NCI-H1105 (cell line): ENCODE results near the gene PLXNA2.
A peak's percentile ranks its signal among the peaks of the same experiment; 100 is the strongest.

Experiments
- DNase-seq: peaks from one replicate; lab custom pipeline; 2025; lab: John Stamatoyannopoulos, UW

Gene PLXNA2

DNA sequence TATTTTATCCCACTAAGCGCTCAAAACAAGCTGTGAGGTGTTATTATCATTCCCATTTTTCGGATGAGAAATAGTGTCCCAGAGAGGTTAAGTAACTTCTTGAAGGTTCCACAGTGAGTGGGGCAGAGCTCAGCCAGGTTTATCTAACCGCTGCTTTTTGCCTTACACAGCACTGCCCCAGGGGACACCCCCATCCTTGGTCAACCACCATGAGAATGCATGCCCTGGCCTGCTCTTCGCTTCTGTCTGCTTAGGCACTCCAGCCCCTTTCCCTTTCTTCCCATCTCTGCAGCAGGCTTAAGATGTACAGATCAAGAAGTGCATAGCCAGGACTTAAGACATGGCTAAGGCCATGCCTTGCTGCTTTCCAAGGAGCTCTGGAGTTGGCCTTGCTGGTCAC is 174.3 kb downstream of the PLXNA2 start:
- DNase-seq: no peak

- peak; percentile 56 for DNase-seq
Observed at GRCh38 chr1:208069317-208069716, 174.9 kb downstream of the PLXNA2 start.

GRCh38 chr1:208068908-208069307 is 175.3 kb downstream of the PLXNA2 start:
- no peak for DNase-seq

DNA sequence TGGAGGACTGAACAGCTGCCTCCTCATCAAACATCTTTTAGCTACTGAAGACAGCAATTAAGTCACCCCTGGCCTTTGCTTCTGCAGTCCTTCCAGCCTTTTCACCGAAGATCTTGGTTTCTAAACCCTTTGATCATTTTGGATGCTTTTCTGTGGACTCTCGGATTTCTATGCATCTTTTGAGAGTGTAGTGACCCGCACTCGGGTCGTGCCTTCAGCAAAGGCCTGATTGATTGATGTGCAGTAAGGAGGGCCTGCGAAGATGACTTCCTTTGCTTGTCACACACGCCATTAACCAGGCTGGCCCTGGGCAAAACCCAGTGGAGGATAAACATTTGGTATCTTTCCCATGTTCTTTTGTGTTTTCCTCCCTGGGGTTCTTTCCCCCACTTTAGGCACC is 175.8 kb downstream of the PLXNA2 start:
- DNase-seq: no peak

GRCh38 chr1:208066583-208066982 is 177.6 kb downstream of the PLXNA2 start:
- no peak for DNase-seq

DNA sequence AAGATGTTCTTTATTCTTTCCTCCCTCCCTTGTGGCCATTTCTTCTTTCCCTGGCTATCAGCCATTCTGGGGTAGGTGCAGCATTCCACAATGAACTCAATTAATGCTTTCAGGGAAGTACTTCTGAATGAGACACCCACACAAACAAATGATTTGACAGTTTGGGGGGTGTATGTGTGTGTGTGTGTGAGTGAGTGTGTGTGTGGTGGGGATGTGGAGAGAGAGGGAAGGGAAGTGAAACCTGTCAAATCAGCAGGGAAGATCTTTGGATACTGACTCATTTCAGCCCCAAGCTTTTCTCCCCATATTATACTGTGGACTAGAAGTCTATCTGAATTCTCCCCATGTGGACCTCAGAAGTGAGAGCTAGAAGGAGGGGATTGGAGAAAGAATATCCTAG is 178.3 kb downstream of the PLXNA2 start:
- no peak for DNase-seq

DNA sequence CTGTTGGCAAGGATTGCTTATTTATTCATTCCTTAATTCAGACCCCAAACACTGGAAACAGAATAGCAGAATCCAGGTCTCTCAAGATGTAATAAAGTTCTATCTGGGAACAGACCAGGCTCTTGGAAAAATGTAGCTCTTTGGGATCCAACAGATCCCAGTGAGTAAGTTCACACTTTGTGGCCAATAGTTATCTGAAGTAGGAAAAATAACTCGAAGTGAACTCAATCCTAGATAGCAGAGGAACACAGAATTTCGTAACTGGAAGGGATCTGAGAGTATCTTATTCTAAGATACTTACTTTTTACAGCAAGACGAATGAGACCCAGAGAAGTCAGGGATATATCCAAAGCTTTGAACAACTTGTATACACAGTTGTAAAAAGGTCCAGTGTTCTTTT is 182.6 kb downstream of the PLXNA2 start:
- no peak for DNase-seq

- DNase-seq: no peak
Observed at GRCh38 chr1:208061118-208061517, 183.1 kb downstream of the PLXNA2 start.

- no peak for DNase-seq
Observed at GRCh38 chr1:208060215-208060869, 183.8 kb downstream of the PLXNA2 start.

GRCh38 chr1:208059409-208060001 is 184.7 kb downstream of the PLXNA2 start:
- no peak for DNase-seq

DNA sequence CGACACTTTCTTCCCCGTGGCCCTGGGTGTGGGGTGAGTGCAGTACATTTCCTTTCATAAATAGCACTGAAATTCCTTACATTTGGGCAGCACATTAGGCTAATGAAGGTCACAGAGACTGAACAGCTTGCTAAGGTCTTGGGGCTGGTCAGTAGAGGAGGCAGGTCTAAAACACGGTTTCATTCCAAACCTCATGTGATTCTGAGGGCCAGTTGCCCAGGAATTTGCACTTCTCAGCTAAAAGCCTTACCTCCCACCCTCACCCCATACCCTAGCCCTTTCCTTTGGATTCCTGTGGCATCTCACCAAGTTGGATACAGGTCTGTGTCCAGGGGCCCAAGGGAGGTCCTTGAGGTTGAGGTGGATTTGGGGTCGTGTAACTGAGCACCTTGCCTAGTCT is 185.4 kb downstream of the PLXNA2 start:
- DNase-seq: no peak

DNA sequence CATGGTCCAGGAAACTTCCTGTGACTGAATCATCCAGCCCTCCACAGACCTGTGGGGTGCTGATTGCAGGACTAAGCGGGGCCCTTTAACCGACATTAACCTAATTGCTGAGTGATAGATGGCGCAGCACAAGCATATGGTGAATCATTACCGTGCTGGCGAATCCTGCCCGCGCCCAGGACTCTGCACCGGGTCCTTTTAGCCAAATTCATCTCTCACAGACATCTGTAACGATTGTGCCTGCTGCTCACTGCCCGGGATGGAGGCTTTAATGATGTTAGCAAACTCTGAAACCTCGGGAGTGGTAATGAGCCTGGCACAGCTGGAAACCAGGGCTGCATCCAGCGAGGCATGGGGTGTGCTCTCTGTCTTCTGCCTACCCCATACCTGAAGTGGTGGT is 185.9 kb downstream of the PLXNA2 start:
- DNase-seq: no peak

DNA sequence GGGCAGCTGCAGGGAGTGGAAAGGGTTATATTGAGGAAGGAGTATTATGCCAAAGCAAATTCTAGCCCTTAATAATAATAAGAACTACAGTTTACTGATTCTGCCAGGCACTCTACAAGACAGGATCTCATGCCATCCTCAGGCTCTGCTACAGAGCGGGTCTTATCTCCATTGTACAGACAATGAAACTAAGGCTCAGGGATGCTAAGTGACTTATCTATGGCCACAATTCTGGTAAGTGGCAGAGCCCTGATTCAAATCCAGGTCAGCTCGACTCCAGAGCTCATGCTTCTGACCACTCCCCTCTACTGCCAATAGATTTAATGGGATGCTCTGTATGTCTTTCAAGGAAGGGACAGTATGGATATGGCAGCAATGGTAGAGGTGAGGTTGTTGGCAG is 187.1 kb downstream of the PLXNA2 start:
- no peak for DNase-seq

DNA sequence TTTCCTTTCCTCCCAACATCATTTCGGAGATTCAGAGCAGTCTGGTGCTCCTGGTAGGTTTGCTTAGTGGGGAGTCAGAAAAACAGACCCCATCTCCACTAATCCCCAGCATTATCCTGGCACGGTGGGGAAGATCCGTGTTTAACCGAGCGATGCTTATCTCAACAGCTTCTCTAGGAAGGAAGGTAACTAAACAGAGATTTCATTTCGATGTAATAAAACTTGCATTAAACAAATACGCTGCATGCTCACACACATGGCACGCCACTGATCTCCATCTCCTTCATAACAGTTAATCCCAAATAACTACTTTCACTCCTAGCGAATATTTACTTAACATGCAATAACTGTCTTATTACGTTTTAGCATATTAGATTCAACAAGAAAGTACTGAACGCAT is 188.6 kb downstream of the PLXNA2 start:
- no peak for DNase-seq

GRCh38 chr1:208054911-208055379 is 189.2 kb downstream of the PLXNA2 start:
- DNase-seq: no peak

DNA sequence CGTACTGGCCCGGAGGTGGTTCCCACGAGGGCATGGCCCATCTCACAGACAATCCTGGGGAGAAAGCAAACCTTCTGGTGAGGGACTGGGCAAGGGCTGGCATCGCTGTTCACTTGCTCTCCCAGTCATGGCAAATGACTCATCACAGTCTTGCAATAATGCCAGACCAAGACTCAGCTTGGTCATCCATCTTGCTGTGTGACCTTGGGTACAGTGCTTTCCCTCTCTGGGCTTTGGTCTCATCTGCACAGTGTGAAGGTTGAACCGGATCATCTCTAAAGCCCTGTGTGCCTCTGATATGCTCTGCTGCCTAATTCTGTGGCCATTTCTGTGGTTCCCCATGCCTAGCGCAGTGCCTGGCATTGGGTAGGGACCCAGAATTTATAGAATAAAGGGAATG is 189.7 kb downstream of the PLXNA2 start:
- DNase-seq: no peak

- DNase-seq: no peak
Observed at GRCh38 chr1:208053661-208054060, 190.5 kb downstream of the PLXNA2 start.

DNA sequence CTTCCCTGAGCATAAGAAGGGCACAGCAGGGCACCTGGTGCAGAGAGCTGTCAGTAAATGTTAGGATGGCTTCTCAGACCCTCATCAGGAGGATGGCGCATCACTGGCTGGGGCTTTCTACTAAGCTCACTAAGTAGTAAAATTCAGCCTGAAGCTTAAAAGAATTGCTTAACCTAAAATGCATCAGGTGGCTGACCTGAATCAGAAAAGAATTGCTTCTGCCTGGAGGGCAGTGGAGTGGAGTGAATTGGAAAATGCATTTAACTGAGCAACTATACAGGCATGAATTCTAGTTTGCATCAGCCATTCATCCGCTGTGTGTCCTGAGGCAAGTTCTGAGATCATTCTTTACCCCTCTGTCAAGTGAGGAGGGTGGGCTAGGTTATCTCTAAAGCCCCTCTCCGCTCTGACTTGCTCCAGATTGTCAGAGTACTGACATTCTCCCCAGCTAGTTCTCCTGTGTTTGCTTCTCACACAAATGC is 191.2 kb downstream of the PLXNA2 start:
- DNase-seq: no peak

GRCh38 chr1:208052135-208052534 is 192.0 kb downstream of the PLXNA2 start:
- DNase-seq: no peak

DNA sequence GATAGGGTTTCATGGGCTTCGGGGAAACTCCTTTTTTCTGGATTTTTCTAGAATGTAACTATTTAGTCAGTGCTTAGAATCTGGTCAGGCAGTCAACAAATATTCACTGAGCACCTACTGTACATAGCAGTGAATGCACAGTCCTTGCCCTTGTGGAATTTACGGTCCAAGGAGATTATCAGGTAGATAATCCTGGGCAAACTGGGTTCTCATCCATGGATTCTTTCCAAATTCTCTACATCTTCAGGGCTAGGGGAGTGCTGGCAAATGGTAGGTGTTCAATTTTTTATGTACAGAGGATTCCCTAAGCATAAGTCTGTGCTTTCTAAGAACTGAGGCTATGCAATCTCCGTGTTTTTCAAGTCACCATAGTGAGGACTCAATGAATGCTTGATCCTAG is 192.5 kb downstream of the PLXNA2 start:
- DNase-seq: no peak

DNA sequence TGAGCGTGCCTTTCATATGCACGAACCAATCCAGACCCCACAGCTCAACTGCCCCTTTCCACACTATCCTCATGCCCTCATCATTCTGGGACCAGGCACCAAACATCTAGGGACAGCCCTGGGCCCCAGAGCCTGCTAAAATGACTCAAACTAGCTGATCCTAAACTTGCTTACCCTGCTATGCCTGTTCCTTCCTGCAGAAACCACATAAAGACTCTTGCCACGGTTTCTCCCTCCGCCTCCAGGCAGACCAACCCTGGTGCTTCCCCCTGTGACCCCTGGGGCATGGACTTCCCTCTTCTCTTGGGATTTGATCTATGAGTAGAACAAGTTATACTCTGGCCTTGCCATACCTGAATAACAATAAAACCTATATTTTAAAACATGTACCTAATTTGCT is 195.3 kb downstream of the PLXNA2 start:
- DNase-seq: no peak

GRCh38 chr1:208047975-208048374 is 196.2 kb downstream of the PLXNA2 start:
- no peak for DNase-seq

DNA sequence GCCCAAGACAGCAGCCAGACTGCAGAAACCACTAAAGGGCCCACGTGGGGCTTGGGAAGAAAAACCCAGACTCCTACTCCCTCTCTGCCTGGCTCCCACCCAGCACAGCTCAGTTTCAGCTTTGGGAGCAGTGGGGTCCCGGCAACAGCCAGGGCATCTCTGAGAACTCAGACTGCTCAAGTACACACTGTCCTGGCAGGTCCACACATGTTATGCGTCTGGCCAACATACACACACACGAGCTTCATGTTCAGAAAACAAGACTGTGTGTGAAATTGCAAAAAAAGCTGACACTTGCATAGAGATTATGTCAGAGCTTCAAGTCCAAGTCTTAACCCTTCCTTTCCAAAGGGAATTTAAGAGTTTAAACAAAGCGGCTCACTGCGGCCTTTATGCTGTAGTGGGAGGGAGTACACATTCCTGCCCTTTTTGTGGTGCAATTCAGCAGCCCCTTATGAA is 196.7 kb downstream of the PLXNA2 start:
- DNase-seq: no peak
